Retina (tissue), 1 donor: ENCODE results near the gene FAM13A.
A peak's percentile ranks its signal among the peaks of the same experiment; 100 is the strongest.
"Not testable (repeated sequence)": the region's sequence is repeated elsewhere in the genome, so short reads cannot be mapped to it uniquely, and the experiment has no call there.

ENCODE experiments used
- DNase-seq: peaks from one replicate; pipeline ENCODE4 v3.0.0-alpha.2; 2016

FAM13A gene

GRCh38 chr4:89056953-89057398, at the start of gene FAM13A:
FAM13A (minus strand) TSS chr4:89057185; CDS start chr4:89056964, 221 bp downstream.
- DNase-seq: peak; percentile 90

- DNase-seq: no peak
These were observed 48.7 kb upstream of the FAM13A start for GRCh38 chr4:89105726-89106125.

- no peak for DNase-seq
These were observed 44.5 kb upstream of the FAM13A start for GRCh38 chr4:89101256-89102161.

- DNase-seq: no peak
These were observed 43.9 kb upstream of the FAM13A start for GRCh38 chr4:89100853-89101252.

- no peak for DNase-seq
These were observed 42.5 kb upstream of the FAM13A start for GRCh38 chr4:89099471-89099870.

GRCh38 chr4:89099034-89099433, 42.0 kb upstream of the FAM13A start:
- no peak for DNase-seq

GRCh38 chr4:89078300-89078699, 21.3 kb upstream of the FAM13A start:
- no peak for DNase-seq

GRCh38 chr4:89077761-89078160, 20.8 kb upstream of the FAM13A start:
- no peak for DNase-seq

- DNase-seq: no peak
These were observed 15.9 kb upstream of the FAM13A start for GRCh38 chr4:89072921-89073320.

GRCh38 chr4:89071311-89071710, 14.3 kb upstream of the FAM13A start:
- DNase-seq: no peak

GRCh38 chr4:89070041-89070440, 13.1 kb upstream of the FAM13A start:
- no peak for DNase-seq

- DNase-seq: no peak
These were observed 12.5 kb upstream of the FAM13A start for GRCh38 chr4:89069481-89069880.

- no peak for DNase-seq
These were observed 10.4 kb upstream of the FAM13A start for GRCh38 chr4:89067417-89067816.

- DNase-seq: no peak
These were observed 7.9 kb upstream of the FAM13A start for GRCh38 chr4:89064848-89065247.

GRCh38 chr4:89057844-89058243, 859 bp upstream of the FAM13A start:
- DNase-seq: not testable (repeated sequence)

GRCh38 chr4:89056292-89056952, 563 bp downstream of the FAM13A start:
- no peak for DNase-seq

GRCh38 chr4:89055157-89056080, 1.6 kb downstream of the FAM13A start:
- DNase-seq: peak; percentile 9

GRCh38 chr4:89054627-89055026, 2.4 kb downstream of the FAM13A start:
- no peak for DNase-seq

- DNase-seq: no peak
These were observed 7.1 kb downstream of the FAM13A start for GRCh38 chr4:89049853-89050252.

GRCh38 chr4:89048906-89049601, 7.9 kb downstream of the FAM13A start:
- DNase-seq: no peak

GRCh38 chr4:89044147-89044900, 12.7 kb downstream of the FAM13A start:
- DNase-seq: no peak

- no peak for DNase-seq
These were observed 14.9 kb downstream of the FAM13A start for GRCh38 chr4:89042055-89042454.
